ACHN (cell line): ENCODE measurements around the gene CIRBP.

Source experiments
- DNase-seq: peaks from one replicate; pipeline ENCODE4 v3.0.0-alpha.2; 2015
- in situ Hi-C: cut with HindIII; loops from 2 replicates; pipeline ENCODE4 v1.10.0; 2017; ENCODE audit warnings: low sequenced_read_pairs, low pct_ligation_motif_present, low pct_unique_long_range_greater_than_20kb

The CIRBP gene

GRCh38 chr19:1269065-1269477 is at the start of gene CIRBP:
Gene CIRBP (plus strand): TSS chr19:1269332. CDS start chr19:1270934, 1,602 bp downstream.
- in situ Hi-C loops: no loop called here
- peak; percentile 96 for DNase-seq

GRCh38 chr19:1219786-1220476 is 49.2 kb upstream of the CIRBP start:
- in situ Hi-C loops: no loop called here
- no peak for DNase-seq

- no peak for DNase-seq
- in situ Hi-C loops: no loop called here
Measured at GRCh38 chr19:1220477-1220930, 48.6 kb upstream of the CIRBP start.

- peak; percentile 37 for DNase-seq
- in situ Hi-C loops: no loop called here
Measured at GRCh38 chr19:1220976-1221903, 47.9 kb upstream of the CIRBP start.

GRCh38 chr19:1221904-1222255 is 47.3 kb upstream of the CIRBP start:
- in situ Hi-C loops: no loop called here

GRCh38 chr19:1222394-1222793 is 46.7 kb upstream of the CIRBP start:
- DNase-seq: no peak
- in situ Hi-C loops: no loop called here

More at GRCh38 chr19:1221904-1222255, 47.3 kb upstream of the CIRBP start:
- no peak for DNase-seq

- DNase-seq: peak; percentile 47
- in situ Hi-C loops: no loop called here
Measured at GRCh38 chr19:1223018-1223855, 45.9 kb upstream of the CIRBP start.

DNA sequence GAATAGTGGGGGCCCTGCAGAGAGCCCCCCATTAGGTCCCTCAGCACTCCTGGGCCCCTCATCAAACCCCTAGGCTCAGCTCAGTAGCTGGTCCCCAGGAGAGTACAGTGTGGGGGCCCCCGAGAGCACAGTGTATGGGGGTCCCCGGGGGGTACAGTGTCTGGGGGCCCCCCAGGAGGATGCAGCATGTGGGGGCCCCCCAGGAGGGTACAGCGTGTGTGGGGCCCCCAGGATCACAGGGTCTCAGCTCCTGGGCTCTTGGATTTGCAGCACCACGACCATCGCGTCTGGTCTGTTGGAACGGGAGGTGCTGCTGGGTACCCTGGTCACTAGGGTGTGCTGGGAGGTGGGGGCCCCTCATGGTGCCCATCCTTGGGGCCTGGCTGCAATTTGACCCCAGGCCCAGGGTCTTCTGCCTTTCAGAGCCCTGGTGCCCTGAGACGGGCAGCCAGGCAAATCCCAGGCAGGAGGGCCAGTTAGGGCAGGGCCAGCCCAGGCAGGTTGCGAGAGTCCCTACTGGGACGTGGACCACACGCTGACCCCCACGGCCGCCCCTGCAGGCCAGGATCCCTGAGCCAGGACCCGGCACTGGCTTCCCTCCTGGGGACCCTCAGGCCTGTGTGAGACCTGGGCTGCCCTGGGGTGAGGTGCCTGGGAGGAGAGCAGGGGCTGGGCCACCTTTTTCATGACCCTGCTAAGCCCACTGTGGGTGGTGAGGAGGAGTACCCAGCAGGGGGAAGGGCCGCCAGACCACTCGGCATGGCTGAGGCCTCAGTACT is 44.9 kb upstream of the CIRBP start:
- in situ Hi-C loops: no loop called here
- no peak for DNase-seq

DNA sequence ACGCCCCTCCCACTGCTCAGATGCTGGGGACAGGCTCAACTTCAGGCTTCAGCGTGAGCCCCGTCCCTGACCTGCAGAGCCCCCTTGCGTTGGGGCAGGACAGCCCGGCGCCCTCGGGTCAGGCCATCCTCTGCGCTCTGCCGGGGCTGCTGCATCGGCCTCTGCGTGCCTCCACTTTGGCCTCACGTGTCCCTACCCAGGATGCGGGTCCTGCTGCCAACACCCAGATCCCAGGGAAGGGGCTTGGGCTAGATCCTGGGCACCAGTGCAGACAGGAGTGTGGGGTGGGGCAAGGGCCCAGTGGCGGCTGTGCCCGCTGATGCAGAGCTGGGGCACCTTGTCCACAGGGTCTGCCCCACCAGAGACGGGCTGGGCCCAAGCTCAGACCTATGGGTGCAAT is 44.3 kb upstream of the CIRBP start:
- in situ Hi-C loops: no loop called here
- no peak for DNase-seq

- in situ Hi-C loops: no loop called here
- DNase-seq: no peak
Measured at GRCh38 chr19:1225440-1226226, 43.5 kb upstream of the CIRBP start.

DNA sequence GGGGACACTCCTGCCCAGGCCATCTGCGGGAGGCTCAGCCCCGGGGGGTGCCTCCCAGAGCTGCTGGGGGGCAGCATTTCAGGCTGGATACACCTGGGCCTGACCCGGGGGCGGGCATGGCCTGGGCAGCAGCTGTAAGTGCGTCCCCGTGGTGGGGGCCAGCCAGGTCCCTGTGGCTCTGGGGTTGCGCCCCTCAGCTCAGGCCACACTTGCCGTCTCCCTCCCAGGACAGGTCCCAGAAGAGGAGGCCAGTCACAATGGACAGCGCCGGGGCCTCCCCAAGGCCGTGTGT is 43.0 kb upstream of the CIRBP start:
- in situ Hi-C loops: no loop called here
- no peak for DNase-seq

DNA sequence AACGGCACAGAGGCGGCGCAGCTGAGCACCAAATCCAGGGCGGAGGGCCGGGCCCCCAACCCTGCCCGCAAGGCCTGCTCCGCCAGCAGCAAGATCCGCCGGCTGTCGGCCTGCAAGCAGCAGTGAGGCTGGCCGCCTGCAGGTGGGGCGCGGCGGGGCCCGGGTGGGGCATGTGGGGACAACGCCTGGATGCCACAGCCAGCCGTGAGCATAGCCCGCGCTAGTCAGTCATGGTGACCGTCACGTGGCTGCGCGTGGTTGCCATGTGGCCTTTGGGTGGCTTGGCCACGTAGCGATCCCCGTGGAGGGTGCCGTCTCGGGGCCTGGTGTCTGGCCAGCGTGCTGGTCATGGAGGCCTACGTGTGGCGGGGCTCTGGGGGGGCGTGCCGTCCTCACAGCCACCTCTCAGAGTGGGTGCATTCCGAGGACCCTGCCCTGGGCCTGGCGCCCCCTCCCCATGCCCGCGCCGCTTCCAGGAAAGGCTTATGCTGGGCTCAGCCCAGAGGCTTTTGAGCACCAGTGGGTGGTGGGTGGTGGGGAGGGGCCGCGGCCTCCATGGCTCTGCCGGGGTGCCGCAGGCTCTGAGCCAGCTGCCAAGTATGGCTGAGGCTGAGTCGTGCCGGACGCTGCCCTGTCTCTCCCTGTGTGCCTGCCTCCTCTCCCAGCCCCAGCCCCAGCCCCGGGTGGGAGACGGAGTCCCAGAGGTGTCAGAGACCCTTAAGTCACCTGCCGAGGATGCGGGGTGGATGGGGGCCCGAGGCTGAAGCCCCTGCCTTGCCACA is 42.4 kb upstream of the CIRBP start:
- in situ Hi-C loops: no loop called here
- DNase-seq: no peak

GRCh38 chr19:1227304-1228054 is 41.7 kb upstream of the CIRBP start:
- no peak for DNase-seq
- in situ Hi-C loops: no loop called here

DNA sequence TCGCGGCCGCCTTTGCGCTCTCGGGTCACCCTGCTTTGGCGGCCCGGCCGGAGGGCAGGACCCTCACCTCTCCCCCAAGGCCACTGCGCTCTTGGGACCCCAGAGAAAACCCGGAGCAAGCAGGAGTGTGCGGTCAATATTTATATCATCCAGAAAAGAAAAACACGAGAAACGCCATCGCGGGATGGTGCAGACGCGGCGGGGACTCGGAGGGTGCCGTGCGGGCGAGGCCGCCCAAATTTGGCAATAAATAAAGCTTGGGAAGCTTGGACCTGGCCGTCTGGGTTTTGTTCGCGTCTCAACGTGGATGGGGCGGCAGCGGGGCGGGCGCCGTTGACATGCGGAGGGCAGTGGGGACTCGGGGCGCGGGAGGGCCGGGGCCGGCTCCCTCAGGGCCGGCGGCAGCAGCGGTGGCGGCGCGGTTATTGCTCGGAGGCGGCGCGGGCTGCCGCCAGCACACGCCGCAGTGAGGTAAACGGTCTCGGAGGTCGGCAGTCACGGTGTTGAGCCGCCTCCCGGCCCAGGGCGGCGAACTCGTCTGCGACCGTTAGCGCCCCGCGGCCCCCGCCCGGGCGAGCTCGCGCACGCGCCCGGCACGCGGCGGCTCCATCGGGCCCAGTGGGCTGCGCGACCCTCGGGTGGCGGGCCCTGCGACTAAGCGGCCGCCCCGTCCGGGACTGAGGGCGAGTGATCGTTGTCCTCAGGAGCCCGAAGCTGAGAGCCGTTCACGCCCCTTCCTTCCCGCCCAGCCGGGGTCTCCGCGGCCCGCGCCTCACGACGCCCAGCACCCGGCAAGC is 40.8 kb upstream of the CIRBP start:
- no peak for DNase-seq
- in situ Hi-C loops: no loop called here

GRCh38 chr19:1229056-1229923 is 39.8 kb upstream of the CIRBP start:
- in situ Hi-C loops: no loop called here
- no peak for DNase-seq
